ENCODE measurements around the gene PHF21B.

Gene PHF21B

GRCh38 chr22:44955102-44955501 is 54.7 kb downstream of the PHF21B start:
- DNase-seq: no peak

DNA sequence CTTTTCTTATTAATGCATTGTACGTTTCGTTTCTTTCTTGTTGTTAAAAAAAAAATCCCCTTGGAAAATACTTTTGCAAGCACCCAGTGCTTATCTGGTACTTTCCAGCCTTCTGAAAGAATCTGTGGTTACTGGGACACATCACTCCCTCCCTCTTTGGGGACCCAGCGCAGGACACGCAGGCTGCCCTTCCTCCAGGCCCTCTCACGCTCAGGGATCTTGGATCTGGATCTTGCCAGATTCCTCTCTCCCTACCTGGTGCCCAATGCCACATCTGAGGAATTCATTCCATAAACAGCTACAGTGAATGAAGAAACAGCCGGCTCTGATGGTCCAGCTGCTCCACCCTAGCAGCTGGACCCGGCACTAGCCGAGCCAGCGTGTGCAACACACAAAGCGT is 55.7 kb downstream of the PHF21B start:
- no peak for DNase-seq

DNA sequence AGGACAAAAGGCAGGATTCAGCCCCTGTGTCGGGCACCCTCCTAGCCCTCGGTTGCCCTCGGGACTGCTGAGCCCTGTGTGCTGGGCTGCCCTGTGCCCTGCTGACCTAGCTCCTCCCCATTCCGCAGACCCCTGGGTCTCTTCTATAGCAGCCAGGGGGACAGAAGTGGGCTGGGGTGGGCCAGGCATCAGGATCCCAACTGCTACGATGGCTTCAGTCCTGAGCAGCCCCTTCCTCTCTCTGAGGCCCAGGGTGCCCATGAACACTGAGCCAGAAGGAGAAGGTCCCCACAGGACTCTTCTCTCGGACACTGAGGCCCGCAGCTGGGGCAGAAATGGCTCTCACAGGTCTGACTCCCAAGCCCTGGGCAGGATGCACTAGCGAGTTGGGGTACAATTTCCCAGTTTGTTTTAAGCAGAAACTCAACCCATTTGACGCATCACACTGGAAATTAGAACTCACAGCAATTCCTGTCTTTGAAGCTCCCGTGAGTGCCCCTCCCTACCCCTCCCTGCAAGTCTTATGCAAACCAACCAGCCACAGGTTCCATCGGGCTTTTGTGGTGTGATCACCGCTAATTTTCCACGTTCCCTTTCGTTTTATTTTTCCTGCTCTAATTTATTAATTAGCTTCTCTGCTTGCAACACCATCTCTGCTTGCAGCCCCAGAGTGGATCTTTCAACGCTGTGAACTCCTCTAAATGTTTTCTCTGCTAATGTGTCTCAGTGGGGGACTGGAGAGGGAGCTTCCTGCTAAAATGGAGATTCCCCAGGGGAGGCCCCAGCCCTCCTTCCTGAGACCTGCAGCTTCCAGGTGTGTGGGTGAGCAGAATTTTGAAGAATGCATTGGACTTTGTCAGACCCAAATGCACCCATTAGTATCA is 56.7 kb downstream of the PHF21B start:
- no peak for DNase-seq

GRCh38 chr22:44951510-44951816 is 58.3 kb downstream of the PHF21B start:
- DNase-seq: no peak

DNA sequence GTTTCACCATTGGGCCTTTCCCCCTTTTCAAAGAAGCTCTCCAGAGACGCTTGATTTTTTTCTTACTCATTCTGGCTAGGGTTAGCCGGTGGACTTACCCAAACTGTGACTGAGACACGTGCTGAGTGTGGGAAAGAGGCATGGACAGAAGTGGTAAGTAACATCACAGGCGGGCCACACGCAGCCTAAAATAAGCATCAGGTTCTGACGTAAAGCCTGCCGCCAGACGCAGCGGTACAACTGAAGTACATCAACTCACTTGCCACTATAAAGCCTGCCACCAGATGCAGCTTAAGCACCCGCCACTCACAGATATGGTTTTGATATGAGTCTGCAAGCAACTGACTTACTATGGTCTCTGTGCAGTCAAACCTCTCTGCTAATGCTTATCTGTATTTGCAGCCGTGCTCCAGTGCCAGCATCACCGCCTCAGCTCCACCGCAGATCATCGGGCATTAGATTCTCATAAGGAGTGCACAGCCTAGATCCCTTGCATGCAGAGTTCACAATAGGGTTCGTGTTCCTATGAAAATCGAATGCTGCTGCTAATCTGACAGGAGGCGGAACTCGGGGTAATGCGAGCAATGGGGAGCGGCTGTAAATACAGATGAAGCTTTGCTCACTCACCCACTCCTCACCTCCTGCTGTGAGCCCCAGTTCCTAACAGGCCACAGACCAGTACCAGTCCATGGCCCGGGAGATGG is 58.8 kb downstream of the PHF21B start:
- DNase-seq: no peak

DNA sequence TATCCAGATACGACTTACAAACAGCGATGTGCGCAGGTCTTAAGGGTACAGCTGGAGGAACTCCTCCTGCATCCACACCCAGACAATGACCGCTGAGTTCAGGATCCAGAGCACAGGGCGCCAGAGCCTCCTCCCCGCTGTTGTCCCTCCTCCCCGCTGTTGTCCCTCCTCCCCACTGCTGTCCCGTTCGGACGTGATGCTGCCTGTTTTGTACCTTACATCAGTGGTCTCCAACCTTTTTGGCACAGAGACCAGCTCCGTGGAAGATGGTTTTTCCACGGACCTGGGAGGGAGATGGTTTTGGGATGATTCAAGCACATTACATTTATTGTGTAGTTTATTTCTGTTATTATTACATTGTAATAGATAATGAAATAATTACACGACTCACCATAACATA is 62.0 kb downstream of the PHF21B start:
- DNase-seq: no peak

- DNase-seq: no peak
Observed at GRCh38 chr22:44947049-44947448, 62.8 kb downstream of the PHF21B start.

DNA sequence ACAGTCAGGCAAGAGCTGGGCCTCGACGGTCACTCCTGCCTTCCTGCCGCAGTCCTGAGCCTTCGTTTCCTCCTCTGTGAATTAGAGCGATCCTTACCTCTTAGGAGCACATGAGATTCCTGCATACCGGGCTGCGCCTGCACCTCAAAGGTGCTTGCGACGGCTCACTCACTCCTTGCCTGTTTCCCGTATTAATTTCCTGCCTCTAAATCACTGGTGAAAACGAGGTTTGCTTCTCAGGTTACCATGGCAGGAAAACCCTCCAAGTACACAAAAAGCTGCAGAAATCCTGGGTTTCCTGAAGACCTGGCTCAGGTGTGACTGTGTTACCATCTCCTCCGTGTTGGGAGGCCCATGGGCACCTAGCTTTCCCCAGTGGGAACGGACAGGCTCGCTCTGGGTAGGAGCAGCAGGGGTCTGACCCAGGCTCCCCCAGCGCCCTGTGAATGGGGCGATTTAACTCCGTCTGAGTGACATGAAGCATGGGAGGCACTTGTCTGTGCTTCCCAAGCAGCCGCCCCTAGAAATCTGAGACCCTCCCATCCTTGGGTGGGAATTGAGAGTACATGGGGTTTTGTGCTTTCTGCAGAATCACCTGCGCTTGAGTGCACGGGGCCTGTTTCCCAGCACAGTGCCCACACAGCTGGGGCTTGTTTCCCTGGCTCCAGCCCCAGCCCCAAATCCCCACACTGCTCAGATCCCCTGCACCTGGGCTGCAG is 64.8 kb downstream of the PHF21B start:
- DNase-seq: no peak

DNA sequence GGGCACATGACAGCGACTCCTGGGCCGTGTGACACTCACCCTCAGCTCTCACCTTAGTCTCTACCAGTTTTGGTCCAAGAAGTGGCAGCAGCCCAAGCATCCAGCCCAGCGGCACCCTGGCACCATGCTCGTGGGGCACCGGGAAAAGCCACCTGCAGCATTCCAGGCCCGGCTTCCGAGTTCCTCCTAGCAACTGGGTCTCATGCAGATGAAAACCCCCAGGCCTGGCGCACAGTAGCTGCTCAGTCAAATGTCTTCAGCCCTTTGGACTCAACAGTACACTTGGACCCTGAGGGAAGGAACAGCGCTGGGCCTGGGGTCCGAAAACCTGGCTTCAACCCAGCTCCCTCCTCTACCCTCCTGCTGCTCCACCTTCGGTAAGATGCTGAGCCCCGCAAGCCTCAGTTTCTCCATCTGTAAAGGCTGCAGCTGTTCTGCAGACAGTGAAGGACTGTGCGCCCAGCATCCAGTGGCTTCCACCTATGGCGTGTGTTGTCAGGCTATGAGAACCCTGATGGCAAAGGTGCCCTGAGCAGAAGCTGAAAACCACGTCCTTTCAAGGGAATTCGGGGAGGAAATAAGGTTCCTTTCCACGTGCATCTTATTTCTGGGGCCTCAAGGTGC is 66.0 kb downstream of the PHF21B start:
- no peak for DNase-seq

- no peak for DNase-seq
Observed at GRCh38 chr22:44942979-44943700, 66.7 kb downstream of the PHF21B start.

DNA sequence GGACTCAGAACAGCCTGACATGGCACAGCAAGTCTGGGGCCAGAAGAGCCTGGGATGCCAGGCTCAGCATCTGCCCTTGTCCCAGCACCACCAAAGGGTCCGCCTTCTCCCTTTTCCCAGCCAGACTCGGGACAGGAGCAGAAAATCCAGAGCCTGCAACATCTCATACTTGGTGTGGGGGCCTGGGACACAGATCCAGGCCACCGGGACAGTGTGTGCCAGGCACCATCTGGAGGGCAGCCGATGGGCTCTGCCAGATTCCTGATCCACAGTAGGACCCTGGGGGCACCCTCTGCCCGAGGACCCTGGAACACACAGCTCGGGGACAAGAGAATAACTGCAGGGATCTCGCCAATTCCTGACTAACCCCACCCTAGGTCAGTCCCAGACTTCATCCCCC is 67.7 kb downstream of the PHF21B start:
- DNase-seq: no peak

GRCh38 chr22:44941207-44941606 is 68.6 kb downstream of the PHF21B start:
- no peak for DNase-seq

GRCh38 chr22:44940130-44940529 is 69.7 kb downstream of the PHF21B start:
- DNase-seq: no peak

DNA sequence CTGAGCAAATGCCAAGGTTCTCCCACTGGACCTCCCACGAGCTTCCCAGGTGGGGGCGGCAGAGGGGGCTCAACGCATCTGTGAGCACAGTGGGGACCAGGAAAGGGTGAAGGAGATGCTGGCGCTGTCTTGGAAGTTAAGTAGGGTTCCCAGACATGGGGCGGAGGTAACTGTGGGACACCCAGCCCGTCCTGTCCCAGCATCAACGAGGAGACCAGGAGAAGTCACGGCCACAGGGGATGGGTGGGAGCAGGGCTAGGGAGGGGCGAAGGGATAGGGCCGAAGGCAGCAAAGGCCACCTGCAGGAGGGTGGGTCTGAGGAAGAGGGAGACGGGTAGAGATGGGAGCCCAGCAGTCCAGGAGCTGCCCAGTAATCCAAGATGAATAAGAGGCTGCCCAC is 70.4 kb downstream of the PHF21B start:
- no peak for DNase-seq

DNA sequence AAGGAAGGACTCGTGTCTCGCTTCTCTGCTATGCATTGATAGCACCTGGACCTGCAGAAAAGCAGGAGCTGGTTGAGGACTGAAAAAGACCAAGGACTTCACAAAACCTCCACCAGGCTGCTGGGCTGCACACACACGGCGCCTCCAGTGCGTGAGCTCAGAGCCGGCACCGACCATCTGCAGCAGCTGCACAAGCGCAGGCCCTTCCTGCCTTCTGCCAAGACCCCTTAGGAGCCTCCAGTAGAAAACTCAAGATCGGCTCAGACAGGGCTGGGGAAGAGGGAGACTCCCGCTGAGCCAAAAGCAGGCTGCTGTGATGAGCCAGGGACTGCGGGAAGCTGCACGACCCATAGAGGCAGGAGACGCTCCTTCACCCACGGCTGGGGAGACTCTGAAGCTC is 70.9 kb downstream of the PHF21B start:
- no peak for DNase-seq

- no peak for DNase-seq
Observed at GRCh38 chr22:44937216-44937615, 72.6 kb downstream of the PHF21B start.

- no peak for DNase-seq
Observed at GRCh38 chr22:44936201-44936600, 73.6 kb downstream of the PHF21B start.

GRCh38 chr22:44935724-44936123 is 74.1 kb downstream of the PHF21B start:
- no peak for DNase-seq

DNA sequence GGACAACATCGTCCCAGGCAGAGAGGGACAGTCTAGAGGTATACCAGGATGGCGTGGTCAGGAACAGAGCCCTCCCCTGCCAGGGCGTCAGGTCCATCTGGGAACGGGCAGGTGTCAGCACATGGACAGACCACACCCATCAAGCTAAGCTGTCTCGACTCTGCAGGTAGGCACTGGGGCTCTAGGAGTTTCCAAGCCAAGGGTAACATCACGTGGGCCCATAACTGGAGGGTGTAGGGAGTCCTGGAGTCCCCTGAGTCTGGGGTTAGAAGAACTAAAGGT is 75.4 kb downstream of the PHF21B start:
- no peak for DNase-seq

DNA sequence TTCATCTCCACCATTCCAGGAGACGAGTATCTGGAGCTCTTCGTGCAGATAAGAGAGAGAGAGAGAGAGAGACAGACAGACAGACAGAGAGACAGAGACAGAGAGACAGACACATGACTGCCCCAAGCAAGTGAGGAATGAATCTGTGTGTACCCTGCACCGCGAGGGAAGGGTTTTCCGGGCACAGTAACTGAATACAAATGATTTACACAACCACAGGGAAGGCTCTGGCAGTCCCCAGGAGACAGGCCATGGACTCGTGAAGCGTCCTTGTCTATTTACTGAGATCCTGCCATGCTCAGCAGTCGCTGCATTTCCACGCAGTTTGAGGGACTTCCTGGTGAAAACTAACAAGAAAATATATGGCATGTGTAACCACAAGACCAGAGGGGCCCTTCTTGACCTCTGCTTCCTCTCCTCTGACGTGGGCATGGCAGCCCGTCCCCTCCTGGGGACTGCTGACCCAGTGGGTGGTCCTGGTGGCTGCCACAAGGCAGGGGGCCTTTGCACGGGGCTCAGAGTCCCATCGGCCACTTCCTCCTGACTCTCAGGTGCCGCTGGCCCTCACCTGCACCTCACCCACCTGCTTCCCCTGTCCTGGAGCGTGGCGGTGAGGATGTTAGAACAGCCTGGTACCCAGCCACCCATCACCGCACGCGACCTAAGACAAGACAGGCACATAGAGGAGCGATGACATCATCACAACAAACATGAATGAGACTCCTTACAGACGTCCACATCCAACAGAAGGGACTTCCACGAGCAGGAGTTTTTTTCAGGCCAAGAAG is 75.9 kb downstream of the PHF21B start:
- no peak for DNase-seq

- no peak for DNase-seq
Observed at GRCh38 chr22:44932493-44932892, 77.3 kb downstream of the PHF21B start.

DNA sequence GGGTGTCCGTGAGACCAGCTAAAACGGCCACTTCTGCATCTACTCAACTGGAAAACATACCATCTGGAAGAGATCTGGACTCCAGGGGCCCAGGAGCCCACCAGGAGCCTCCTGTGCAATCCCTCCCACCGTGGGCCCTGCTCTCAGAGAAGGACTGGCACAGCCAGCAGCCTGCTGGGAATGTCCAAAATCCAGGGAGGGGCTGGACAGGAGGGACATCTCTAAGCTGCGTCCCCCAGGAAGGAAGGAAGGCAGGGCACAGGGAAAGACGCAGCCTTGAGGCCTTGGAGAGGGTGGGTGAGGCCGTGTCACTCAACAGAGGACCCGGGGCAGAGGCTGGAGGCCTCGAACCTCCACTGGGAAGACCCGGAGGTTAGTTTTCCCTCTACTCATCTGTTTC is 78.0 kb downstream of the PHF21B start:
- DNase-seq: no peak
